Esophagus (tissue), 2 donors: ENCODE measurements around the gene CFAP119. TPM values are rescaled to one million over a fixed set of nuclear protein-coding genes. Genes with fewer than 3 reads are reported as not detected.
"Not testable (repeated sequence)": the region's sequence is repeated elsewhere in the genome, so short reads cannot be mapped to it uniquely, and the experiment has no call there.

Experiments
- H3K27ac ChIP-seq, 2 donors: one replicate each; pipeline ENCODE4 v1.5.1; 2013; ENCODE audit warnings: low read depth in 2 of 2, mild to moderate bottlenecking in 2 of 2, inconsistent platforms in 1 of 2, low read length in 1 of 2, moderate library complexity in 1 of 2
- H3K27me3 ChIP-seq, 2 donors: one replicate each; pipeline ENCODE4 v1.6.1; 2013; ENCODE audit warnings: low read length in 2 of 2, control low read depth in 1 of 2, mild to moderate bottlenecking in 1 of 2; ENCODE audit not compliant: insufficient read depth in 2 of 2, control insufficient read depth in 1 of 2
- H3K36me3 ChIP-seq, 2 donors: one replicate each; pipeline ENCODE4 v1.6.1; 2013; ENCODE audit warnings: low read length in 1 of 2; ENCODE audit not compliant: control insufficient read depth in 2 of 2, insufficient read depth in 2 of 2
- H3K4me1 ChIP-seq, 2 donors: one replicate each; pipeline ENCODE4 v1.6.1; 2013; ENCODE audit warnings: low read length in 1 of 2; ENCODE audit not compliant: control insufficient read depth in 2 of 2, insufficient read depth in 2 of 2
- H3K4me3 ChIP-seq, 2 donors: one replicate each; pipeline ENCODE4 v1.5.1; 2013; ENCODE audit warnings: low read length in 2 of 2, mild to moderate bottlenecking in 2 of 2, low read depth in 1 of 2, moderate library complexity in 1 of 2
- H3K9me3 ChIP-seq, 2 donors: one replicate each; pipeline ENCODE4 v1.6.1; 2013; ENCODE audit warnings: mild to moderate bottlenecking in 2 of 2, low read depth in 1 of 2, low read length in 1 of 2, moderate library complexity in 1 of 2; ENCODE audit not compliant: control insufficient read depth in 2 of 2, insufficient read depth in 1 of 2
- WGBS, 2 donors: extraction: QIAGEN DNeasy Blood & Tissue Kit; methylation state at CpG; one replicate each; pipeline ENCODE4 v1.1.7; 2013; 5-methylcytosine and 5-hydroxymethylcytosine counted together
- polyA plus RNA-seq, 2 donors: library from polyadenylated mRNA; stranded (reverse); fragments of 200-250 nt; gene quantifications; one replicate each; pipeline ENCODE4 v1.2.3, GENCODE V29; 2013
- donor health status: healthy with polysubstance abuse.
- donor health status: Bipolar disorder and iron deficiency.

CFAP119 gene
- 1 to 10 TPM; 3.5 to 6.2 TPM for polyA plus RNA-seq

DNA sequence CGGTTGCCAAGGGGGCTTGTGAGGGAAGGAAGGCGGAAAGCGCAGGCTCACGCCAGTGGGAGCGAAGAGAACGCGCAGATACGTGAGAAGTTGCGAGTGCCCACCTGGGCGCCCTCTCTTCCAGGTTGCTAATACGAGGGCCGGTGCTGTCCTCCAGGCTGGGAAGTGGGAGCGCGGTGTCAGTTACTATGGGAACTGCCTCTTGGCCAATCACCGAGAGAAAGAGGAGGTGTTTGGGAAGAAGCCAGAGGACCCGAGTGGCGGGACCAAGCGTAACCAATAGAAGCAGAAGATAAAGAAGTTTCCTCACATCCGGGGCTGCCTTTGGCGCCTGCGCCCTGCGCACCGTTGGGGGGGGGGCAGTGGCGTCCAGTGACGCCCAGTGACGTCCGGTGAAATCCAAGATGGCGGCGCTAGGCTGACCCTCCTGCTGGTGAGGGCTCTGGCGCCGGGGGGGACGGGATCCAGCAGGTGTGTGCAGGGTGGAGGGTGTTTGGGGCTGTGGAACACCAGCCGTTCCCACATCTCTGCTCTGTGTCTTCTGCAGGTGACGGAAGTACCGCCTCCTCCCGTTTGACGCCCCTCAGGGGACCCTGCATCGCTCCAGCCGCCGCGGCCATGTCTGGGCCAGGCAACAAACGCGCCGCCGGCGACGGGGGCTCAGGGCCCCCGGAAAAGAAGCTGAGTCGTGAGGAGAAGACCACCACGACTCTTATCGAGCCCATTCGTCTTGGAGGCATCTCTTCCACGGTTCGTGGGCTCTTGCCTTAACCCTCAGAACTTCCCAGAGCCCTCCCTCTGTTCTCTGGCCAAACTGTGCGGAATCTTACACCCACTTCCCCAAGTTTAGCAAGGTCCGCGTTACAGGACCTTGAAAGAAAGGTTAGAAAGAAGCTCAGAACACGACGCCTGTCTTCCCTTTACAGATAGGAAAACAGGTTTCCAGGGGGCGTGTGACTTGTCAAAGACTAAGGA is at the start of gene CFAP119, which contains the start of gene RNF40:
TSS of gene CFAP119 (minus strand) at position 135 of the 975 bp plus-strand sequence. CDS start 314 bp downstream, outside the sequence.
TSS of gene RNF40 (plus strand) at position 395 of the 975 bp plus-strand sequence. CDS start at position 619, 224 bp downstream.
- 0 to 1% methylated on average over 55 to 60 of the region's 60 CpGs for WGBS, 2 donors
- H3K9me3 ChIP-seq = no peaks in the 10 kb centered on the region
- H3K36me3 ChIP-seq = peaks cover 11 to 33% of the 10 kb centered on the region in 2 donors

DNA sequence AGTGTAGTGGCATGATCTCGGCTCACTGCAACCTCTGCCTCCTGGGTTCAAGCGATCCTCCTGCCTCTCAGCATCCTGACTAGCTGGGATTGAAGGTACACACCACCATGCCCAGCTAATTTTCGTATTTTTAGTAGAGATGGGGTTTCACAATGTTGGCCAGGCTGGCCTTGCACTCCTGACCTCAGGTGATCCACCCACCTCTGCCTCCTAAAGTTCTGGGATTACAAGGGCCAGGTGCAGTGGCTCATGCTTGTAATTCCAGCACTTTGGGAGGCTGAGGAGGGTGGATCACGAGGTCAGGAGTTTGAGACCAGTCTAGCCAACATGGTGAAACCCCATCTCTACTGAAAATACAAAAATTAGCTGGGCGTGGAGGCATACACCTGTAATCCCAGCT is 47.8 kb upstream of the CFAP119 start:
- not testable (repeated sequence) for H3K27me3 ChIP-seq, H3K4me3 ChIP-seq, H3K36me3 ChIP-seq, H3K9me3 ChIP-seq, H3K4me1 ChIP-seq, H3K27ac ChIP-seq
- 82 to 83% methylated on average over 5 of the region's 5 CpGs for WGBS, 2 donors

More for the DNA sequence above, at the start of gene CFAP119, which contains the start of gene RNF40:
- Histone ChIP-seq H3K4me3 (peak within 1 kb of the TSS; percentile 88 to 91), H3K27me3 (no peaks in the 10 kb centered on the region), H3K27ac (peak within 1 kb of the TSS; percentile 83 to 94), H3K4me1 (peaks cover 0 to 13% of the 10 kb centered on the region in 2 donors)

DNA sequence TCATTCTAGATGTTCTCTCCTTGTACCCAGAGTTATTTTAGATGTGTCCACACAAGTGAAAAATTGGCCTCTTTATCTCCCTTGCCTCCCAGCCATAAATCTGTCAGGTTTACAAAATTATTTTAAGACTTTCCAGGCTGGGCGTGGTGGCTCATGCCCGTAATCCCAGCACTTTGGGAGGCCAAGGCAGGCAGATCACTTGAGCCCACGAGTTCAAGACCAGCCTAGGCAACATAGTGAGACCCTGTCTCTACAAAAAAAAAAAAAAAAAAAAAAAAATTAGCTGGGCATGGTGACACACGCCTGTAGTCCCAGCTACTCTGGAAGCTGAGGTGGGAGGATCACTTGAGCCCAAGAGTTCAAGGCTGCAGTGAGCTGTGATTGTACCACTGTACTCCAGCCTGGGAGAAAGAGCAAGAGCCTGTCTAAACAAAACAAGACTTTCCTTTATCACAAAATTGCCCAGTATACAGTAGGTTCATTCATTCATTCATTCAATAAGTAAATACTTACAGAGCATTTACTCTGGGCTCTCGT is 47.1 kb upstream of the CFAP119 start:
- WGBS, 2 donors = 56 to 61% methylated on average over 5 of the region's 5 CpGs
- not testable (repeated sequence) for H3K4me3 ChIP-seq

GRCh38 chr16:30808146-30808545 is 46.3 kb upstream of the CFAP119 start:
- WGBS, 2 donors = 85 to 95% methylated on average over 5 of the region's 5 CpGs
- H3K27ac ChIP-seq = no peak overlapping the region
- H3K4me1 ChIP-seq = peaks cover 0 to 3% of the 10 kb centered on the region in 2 donors
- H3K4me3 ChIP-seq = no peak overlapping the region
- H3K27me3 ChIP-seq = no peaks in the 10 kb centered on the region
- H3K9me3 ChIP-seq = no peaks in the 10 kb centered on the region
- no peaks in the 10 kb centered on the region for H3K36me3 ChIP-seq

More for the DNA sequence above, 47.1 kb upstream of the CFAP119 start:
- H3K27ac ChIP-seq, H3K27me3 ChIP-seq, H3K36me3 ChIP-seq, H3K4me1 ChIP-seq, H3K9me3 ChIP-seq: not testable (repeated sequence)

- no peaks in the 10 kb centered on the region for H3K27me3 ChIP-seq
- H3K27ac ChIP-seq = peak overlapping the region; percentile 91 to 93
- no peaks in the 10 kb centered on the region for H3K9me3 ChIP-seq
- 2 to 5% methylated on average over 58 to 62 of the region's 62 CpGs for WGBS, 2 donors
- H3K4me3 ChIP-seq = peak overlapping the region; percentile 62 to 91
- no peaks in the 10 kb centered on the region for H3K36me3 ChIP-seq
- H3K4me1 ChIP-seq = peaks cover 0 to 3% of the 10 kb centered on the region in 2 donors
Measured at GRCh38 chr16:30805370-30806169, 43.7 kb upstream of the CFAP119 start.

DNA sequence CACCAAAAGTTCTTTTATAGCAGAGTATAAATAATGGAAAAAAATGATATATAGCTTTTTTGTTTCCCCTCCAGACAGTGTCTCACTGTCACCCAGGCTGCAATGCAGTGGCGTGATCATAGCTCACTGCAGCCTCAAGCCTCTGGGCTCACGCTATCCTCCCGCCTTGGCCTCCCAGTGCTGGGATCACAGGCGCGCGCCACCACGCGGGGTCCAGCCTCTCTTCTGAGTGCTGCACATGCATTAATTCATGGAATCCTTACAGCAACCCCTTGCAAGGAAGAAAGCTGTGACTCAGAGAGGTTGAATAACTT is 43.2 kb upstream of the CFAP119 start:
- H3K4me3 ChIP-seq = peak overlapping the region; percentile 62 to 91
- H3K4me1 ChIP-seq = peaks cover 0 to 3% of the 10 kb centered on the region in 2 donors
- peak overlapping the region; percentile 91 to 93 for H3K27ac ChIP-seq
- no peaks in the 10 kb centered on the region for H3K36me3 ChIP-seq
- WGBS, 2 donors = 44 to 51% methylated on average over 8 of the region's 8 CpGs
- no peaks in the 10 kb centered on the region for H3K27me3 ChIP-seq
- no peaks in the 10 kb centered on the region for H3K9me3 ChIP-seq

DNA sequence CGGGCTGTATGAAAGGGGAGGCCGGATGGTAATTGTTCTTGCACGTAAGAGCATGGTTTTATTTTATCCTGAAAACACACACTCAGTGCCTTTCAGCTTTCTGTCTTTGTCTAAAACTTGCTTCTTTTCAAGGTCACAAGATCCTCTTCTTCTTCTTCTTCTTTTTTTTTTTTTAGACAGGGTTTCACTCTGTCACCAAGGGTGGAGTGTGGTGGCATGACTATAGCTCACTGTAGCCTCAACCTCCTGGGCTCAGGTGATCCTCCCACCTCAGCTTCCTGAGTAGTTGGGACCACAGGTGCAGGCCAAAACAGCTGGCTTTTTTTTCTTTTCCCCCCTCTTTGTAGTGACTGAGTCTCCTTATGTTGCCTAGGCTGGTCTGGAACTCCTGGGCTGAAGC is 41.1 kb upstream of the CFAP119 start:
- no peak overlapping the region for H3K27ac ChIP-seq
- H3K27me3 ChIP-seq = no peaks in the 10 kb centered on the region
- H3K4me3 ChIP-seq = no peak overlapping the region
- H3K36me3 ChIP-seq = no peaks in the 10 kb centered on the region
- 63 to 77% methylated on average over 3 of the region's 3 CpGs for WGBS, 2 donors
- peaks cover 0 to 3% of the 10 kb centered on the region in 2 donors for H3K4me1 ChIP-seq
- H3K9me3 ChIP-seq = no peaks in the 10 kb centered on the region

GRCh38 chr16:30797670-30798309 is 35.9 kb upstream of the CFAP119 start:
- no peak overlapping the region for H3K27ac ChIP-seq
- WGBS, 2 donors = 67 to 76% methylated on average over 8 of the region's 8 CpGs
- no peaks in the 10 kb centered on the region for H3K4me1 ChIP-seq
- no peaks in the 10 kb centered on the region for H3K27me3 ChIP-seq
- no peaks in the 10 kb centered on the region for H3K36me3 ChIP-seq
- no peaks in the 10 kb centered on the region for H3K9me3 ChIP-seq
- H3K4me3 ChIP-seq = no peak overlapping the region

GRCh38 chr16:30794634-30795033 is 32.8 kb upstream of the CFAP119 start:
- no peaks in the 10 kb centered on the region for H3K4me1 ChIP-seq
- H3K9me3 ChIP-seq = no peaks in the 10 kb centered on the region
- no peak overlapping the region for H3K27ac ChIP-seq
- 92 to 93% methylated on average over 3 of the region's 3 CpGs for WGBS, 2 donors
- no peaks in the 10 kb centered on the region for H3K36me3 ChIP-seq
- H3K4me3 ChIP-seq = no peak overlapping the region
- no peaks in the 10 kb centered on the region for H3K27me3 ChIP-seq
